HUES64 (cell line): ENCODE results near the gene PEX14.

Source experiments
- H3K27ac ChIP-seq: 2 replicates; pipeline ENCODE4 v1.7.0; 2013; ENCODE audit warnings: low read depth, low read length, inconsistent platforms
- H3K27me3 ChIP-seq: 2 replicates; pipeline ENCODE4 v1.6.1; 2013; ENCODE audit warnings: mild to moderate bottlenecking, low read length; ENCODE audit not compliant: insufficient read depth
- H3K36me3 ChIP-seq: 2 replicates; pipeline ENCODE4 v1.6.1; 2013; ENCODE audit warnings: mild to moderate bottlenecking, low read length; ENCODE audit not compliant: insufficient read depth
- H3K4me1 ChIP-seq: 2 replicates; pipeline ENCODE4 v1.6.1; 2013; ENCODE audit warnings: mild to moderate bottlenecking, low read length, moderate library complexity; ENCODE audit not compliant: insufficient read depth
- H3K4me3 ChIP-seq: 2 replicates; pipeline ENCODE4 v1.5.1; 2013; ENCODE audit warnings: mild to moderate bottlenecking, low read length, moderate library complexity
- H3K9ac ChIP-seq: 2 replicates; pipeline ENCODE4 v1.6.1; 2013; ENCODE audit warnings: mild to moderate bottlenecking, low read depth, low read length
- H3K9me3 ChIP-seq: 2 replicates; pipeline ENCODE4 v1.6.1; 2013; ENCODE audit warnings: low read depth, low read length; ENCODE audit not compliant: insufficient read depth
- WGBS: fragments of 150-250, 120-280 bp; methylation state at CpG from one replicate; pipeline ENCODE4 v1.1.7; 2013; ENCODE audit warnings: missing lambda C conversion rate; 5-methylcytosine and 5-hydroxymethylcytosine counted together

The PEX14 gene

GRCh38 chr1:10623686-10624145 lies 149.0 kb downstream of the PEX14 start:
- Histone ChIP-seq H3K27ac (no peak overlapping the region), H3K4me3 (no peak overlapping the region), H3K36me3 (peaks cover 13% of the 10 kb centered on the region), H3K9ac (no peak overlapping the region), H3K27me3 (no peaks in the 10 kb centered on the region), H3K4me1 (no peaks in the 10 kb centered on the region), H3K9me3 (no peaks in the 10 kb centered on the region)
- 96% methylated on average over 12 of the region's 12 CpGs for WGBS

GRCh38 chr1:10624256-10625050 lies 149.7 kb downstream of the PEX14 start:
- no peak overlapping the region for H3K4me3 ChIP-seq
- 97% methylated on average over 26 of the region's 26 CpGs for WGBS
- peaks cover 13% of the 10 kb centered on the region for H3K36me3 ChIP-seq

GRCh38 chr1:10625076-10625475 lies 150.3 kb downstream of the PEX14 start:
- no peak overlapping the region for H3K27ac ChIP-seq
- H3K27me3 ChIP-seq = no peaks in the 10 kb centered on the region
- WGBS = 91% methylated on average over 9 of the region's 9 CpGs
- no peaks in the 10 kb centered on the region for H3K9me3 ChIP-seq
- no peak overlapping the region for H3K9ac ChIP-seq
- peaks cover 13% of the 10 kb centered on the region for H3K36me3 ChIP-seq
- no peaks in the 10 kb centered on the region for H3K4me1 ChIP-seq
- H3K4me3 ChIP-seq = no peak overlapping the region

More at GRCh38 chr1:10624256-10625050, 149.7 kb downstream of the PEX14 start:
- no peaks in the 10 kb centered on the region for H3K9me3 ChIP-seq
- H3K27me3 ChIP-seq = no peaks in the 10 kb centered on the region
- H3K9ac ChIP-seq = no peak overlapping the region
- no peaks in the 10 kb centered on the region for H3K4me1 ChIP-seq
- H3K27ac ChIP-seq = no peak overlapping the region

- Histone ChIP-seq H3K4me3 (no peak overlapping the region), H3K27ac (no peak overlapping the region), H3K36me3 (peaks cover 13% of the 10 kb centered on the region), H3K4me1 (no peaks in the 10 kb centered on the region), H3K27me3 (no peaks in the 10 kb centered on the region), H3K9me3 (no peaks in the 10 kb centered on the region), H3K9ac (no peak overlapping the region)
- WGBS = 91% methylated on average over 10 of the region's 10 CpGs
These were observed 150.8 kb downstream of the PEX14 start for GRCh38 chr1:10625554-10625953.

- Histone ChIP-seq H3K9me3 (no peaks in the 10 kb centered on the region), H3K36me3 (peaks cover 13% of the 10 kb centered on the region), H3K27ac (no peak overlapping the region), H3K27me3 (no peaks in the 10 kb centered on the region), H3K4me3 (no peak overlapping the region), H3K9ac (no peak overlapping the region), H3K4me1 (no peaks in the 10 kb centered on the region)
- WGBS = 93% methylated on average over 13 of the region's 13 CpGs
These were observed 151.5 kb downstream of the PEX14 start for GRCh38 chr1:10626131-10626731.

GRCh38 chr1:10626791-10627410 lies 152.2 kb downstream of the PEX14 start:
- WGBS = 97% methylated on average over 22 of the region's 22 CpGs
- H3K4me1 ChIP-seq = peaks cover 4% of the 10 kb centered on the region
- no peak overlapping the region for H3K4me3 ChIP-seq
- no peaks in the 10 kb centered on the region for H3K27me3 ChIP-seq
- H3K36me3 ChIP-seq = peaks cover 13% of the 10 kb centered on the region
- no peak overlapping the region for H3K9ac ChIP-seq
- H3K9me3 ChIP-seq = no peaks in the 10 kb centered on the region
- no peak overlapping the region for H3K27ac ChIP-seq

- H3K27me3 ChIP-seq = no peaks in the 10 kb centered on the region
- WGBS = 95% methylated on average over 7 of the region's 7 CpGs
- H3K36me3 ChIP-seq = peaks cover 11% of the 10 kb centered on the region
- H3K27ac ChIP-seq = no peak overlapping the region
- H3K9me3 ChIP-seq = no peaks in the 10 kb centered on the region
- no peak overlapping the region for H3K4me3 ChIP-seq
- H3K4me1 ChIP-seq = peaks cover 16% of the 10 kb centered on the region
- no peak overlapping the region for H3K9ac ChIP-seq
These were observed 153.9 kb downstream of the PEX14 start for GRCh38 chr1:10628685-10629084.

- 90% methylated on average over 25 of the region's 25 CpGs for WGBS
- Histone ChIP-seq H3K9me3 (no peaks in the 10 kb centered on the region), H3K27ac (no peak overlapping the region), H3K9ac (no peak overlapping the region), H3K27me3 (no peaks in the 10 kb centered on the region), H3K4me1 (peaks cover 16% of the 10 kb centered on the region), H3K36me3 (peaks cover 7% of the 10 kb centered on the region), H3K4me3 (no peak overlapping the region)
These were observed 154.5 kb downstream of the PEX14 start for GRCh38 chr1:10629091-10629815.

- Histone ChIP-seq H3K4me1 (peaks cover 16% of the 10 kb centered on the region), H3K36me3 (no peaks in the 10 kb centered on the region), H3K9ac (no peak overlapping the region), H3K27ac (no peak overlapping the region), H3K27me3 (no peaks in the 10 kb centered on the region), H3K4me3 (no peak overlapping the region), H3K9me3 (no peaks in the 10 kb centered on the region)
- 89% methylated on average over 36 of the region's 36 CpGs for WGBS
These were observed 155.2 kb downstream of the PEX14 start for GRCh38 chr1:10629816-10630571.

- no peak overlapping the region for H3K4me3 ChIP-seq
- no peaks in the 10 kb centered on the region; the same call in 1 of the 2 replicates for H3K27me3 ChIP-seq
- H3K4me1 ChIP-seq = peaks cover 16% of the 10 kb centered on the region
- no peaks in the 10 kb centered on the region for H3K36me3 ChIP-seq
- H3K27ac ChIP-seq = no peak overlapping the region
- no peaks in the 10 kb centered on the region for H3K9me3 ChIP-seq
- WGBS = 88% methylated on average over 12 of the region's 13 CpGs
- 0 out of 2 replicates have a peak overlapping the region, but pooled peaks have one; percentile 32 for H3K9ac ChIP-seq
These were observed 155.9 kb downstream of the PEX14 start for GRCh38 chr1:10630661-10631120.
